ENCODE results near the gene NFATC1.
"Not testable (repeated sequence)": the region's sequence is repeated elsewhere in the genome, so short reads cannot be mapped to it uniquely, and the experiment has no call there.

NFATC1 gene

DNA sequence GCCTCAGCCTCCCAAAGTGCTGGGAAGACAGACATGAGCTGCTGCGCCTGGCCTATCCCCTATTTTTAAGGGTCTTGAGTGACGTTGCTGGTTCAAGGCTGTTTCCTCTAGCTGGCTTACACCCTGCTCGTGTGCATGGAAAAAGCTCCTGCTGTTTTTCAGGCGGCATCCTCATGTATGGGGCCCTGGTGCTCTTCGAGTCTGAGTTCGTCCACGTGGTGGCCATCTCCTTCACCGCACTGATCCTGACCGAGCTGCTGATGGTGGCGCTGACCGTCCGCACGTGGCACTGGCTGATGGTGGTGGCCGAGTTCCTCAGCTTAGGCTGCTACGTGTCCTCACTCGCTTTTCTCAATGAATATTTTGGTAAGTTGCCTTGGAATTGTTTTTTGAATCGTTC is 22.0 kb upstream of the NFATC1 start:
- no peak for ATAC-seq
- TF ChIP-seq OSR1 (CRISPR knock-in tag; IDR thresholded peaks at IDR 0.05), result no peak
- no peak for TF ChIP-seq ARNTL (CRISPR knock-in tag; IDR thresholded peaks at IDR 0.05; ENCODE audit: borderline replicate concordance, low read depth)
- TF ChIP-seq, protein P1, sequence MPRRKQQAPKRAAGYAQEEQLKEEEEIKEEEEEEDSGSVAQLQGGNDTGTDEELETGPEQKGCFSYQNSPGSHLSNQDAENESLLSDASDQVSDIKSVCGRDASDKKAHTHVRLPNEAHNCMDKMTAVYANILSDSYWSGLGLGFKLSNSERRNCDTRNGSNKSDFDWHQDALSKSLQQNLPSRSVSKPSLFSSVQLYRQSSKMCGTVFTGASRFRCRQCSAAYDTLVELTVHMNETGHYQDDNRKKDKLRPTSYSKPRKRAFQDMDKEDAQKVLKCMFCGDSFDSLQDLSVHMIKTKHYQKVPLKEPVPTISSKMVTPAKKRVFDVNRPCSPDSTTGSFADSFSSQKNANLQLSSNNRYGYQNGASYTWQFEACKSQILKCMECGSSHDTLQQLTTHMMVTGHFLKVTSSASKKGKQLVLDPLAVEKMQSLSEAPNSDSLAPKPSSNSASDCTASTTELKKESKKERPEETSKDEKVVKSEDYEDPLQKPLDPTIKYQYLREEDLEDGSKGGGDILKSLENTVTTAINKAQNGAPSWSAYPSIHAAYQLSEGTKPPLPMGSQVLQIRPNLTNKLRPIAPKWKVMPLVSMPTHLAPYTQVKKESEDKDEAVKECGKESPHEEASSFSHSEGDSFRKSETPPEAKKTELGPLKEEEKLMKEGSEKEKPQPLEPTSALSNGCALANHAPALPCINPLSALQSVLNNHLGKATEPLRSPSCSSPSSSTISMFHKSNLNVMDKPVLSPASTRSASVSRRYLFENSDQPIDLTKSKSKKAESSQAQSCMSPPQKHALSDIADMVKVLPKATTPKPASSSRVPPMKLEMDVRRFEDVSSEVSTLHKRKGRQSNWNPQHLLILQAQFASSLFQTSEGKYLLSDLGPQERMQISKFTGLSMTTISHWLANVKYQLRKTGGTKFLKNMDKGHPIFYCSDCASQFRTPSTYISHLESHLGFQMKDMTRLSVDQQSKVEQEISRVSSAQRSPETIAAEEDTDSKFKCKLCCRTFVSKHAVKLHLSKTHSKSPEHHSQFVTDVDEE (CRISPR knock-in tag; IDR thresholded peaks at IDR 0.05), result no peak
- no peak for TF ChIP-seq ZNF565 (CRISPR knock-in tag; conservative IDR thresholded peaks at IDR 0.05; ENCODE audit: low read depth)
- TF ChIP-seq ESRRG (CRISPR knock-in tag; IDR thresholded peaks at IDR 0.05), result no peak
- TF ChIP-seq ZNF70 (CRISPR knock-in tag; IDR thresholded peaks at IDR 0.05), result no peak
- no peak for TF ChIP-seq TCF4 (CRISPR knock-in tag; IDR thresholded peaks at IDR 0.05; ENCODE audit: borderline replicate concordance)
- TF ChIP-seq ZC3H10 (CRISPR knock-in tag; IDR thresholded peaks at IDR 0.05), result no peak
- no peak for TF ChIP-seq SNAI2 (CRISPR knock-in tag; IDR thresholded peaks at IDR 0.05)
- TF ChIP-seq ISL1 (CRISPR knock-in tag; IDR thresholded peaks at IDR 0.05), result no peak
- TF ChIP-seq, protein P2, sequence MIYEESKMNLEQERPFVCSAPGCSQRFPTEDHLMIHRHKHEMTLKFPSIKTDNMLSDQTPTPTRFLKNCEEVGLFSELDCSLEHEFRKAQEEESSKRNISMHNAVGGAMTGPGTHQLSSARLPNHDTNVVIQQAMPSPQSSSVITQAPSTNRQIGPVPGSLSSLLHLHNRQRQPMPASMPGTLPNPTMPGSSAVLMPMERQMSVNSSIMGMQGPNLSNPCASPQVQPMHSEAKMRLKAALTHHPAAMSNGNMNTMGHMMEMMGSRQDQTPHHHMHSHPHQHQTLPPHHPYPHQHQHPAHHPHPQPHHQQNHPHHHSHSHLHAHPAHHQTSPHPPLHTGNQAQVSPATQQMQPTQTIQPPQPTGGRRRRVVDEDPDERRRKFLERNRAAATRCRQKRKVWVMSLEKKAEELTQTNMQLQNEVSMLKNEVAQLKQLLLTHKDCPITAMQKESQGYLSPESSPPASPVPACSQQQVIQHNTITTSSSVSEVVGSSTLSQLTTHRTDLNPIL (CRISPR knock-in tag; IDR thresholded peaks at IDR 0.05; ENCODE audit: low read depth), result no peak
- no peak for TF ChIP-seq ZNF8 (CRISPR knock-in tag; IDR thresholded peaks at IDR 0.05)
- no peak for TF ChIP-seq PPARA (CRISPR knock-in tag; IDR thresholded peaks at IDR 0.05; ENCODE audit: borderline replicate concordance)
- TF ChIP-seq, protein P3, sequence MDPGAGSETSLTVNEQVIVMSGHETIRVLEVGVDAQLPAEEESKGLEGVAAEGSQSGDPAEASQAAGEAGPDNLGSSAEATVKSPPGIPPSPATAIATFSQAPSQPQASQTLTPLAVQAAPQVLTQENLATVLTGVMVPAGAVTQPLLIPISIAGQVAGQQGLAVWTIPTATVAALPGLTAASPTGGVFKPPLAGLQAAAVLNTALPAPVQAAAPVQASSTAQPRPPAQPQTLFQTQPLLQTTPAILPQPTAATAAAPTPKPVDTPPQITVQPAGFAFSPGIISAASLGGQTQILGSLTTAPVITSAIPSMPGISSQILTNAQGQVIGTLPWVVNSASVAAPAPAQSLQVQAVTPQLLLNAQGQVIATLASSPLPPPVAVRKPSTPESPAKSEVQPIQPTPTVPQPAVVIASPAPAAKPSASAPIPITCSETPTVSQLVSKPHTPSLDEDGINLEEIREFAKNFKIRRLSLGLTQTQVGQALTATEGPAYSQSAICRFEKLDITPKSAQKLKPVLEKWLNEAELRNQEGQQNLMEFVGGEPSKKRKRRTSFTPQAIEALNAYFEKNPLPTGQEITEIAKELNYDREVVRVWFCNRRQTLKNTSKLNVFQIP (CRISPR knock-in tag; IDR thresholded peaks at IDR 0.05; ENCODE audit: borderline replicate concordance, low read depth), result no peak
- TF ChIP-seq ZFP3 (CRISPR knock-in tag; IDR thresholded peaks at IDR 0.05), result no peak
- no peak for TF ChIP-seq RARB (CRISPR knock-in tag; IDR thresholded peaks at IDR 0.05)
- TF ChIP-seq, protein P4, sequence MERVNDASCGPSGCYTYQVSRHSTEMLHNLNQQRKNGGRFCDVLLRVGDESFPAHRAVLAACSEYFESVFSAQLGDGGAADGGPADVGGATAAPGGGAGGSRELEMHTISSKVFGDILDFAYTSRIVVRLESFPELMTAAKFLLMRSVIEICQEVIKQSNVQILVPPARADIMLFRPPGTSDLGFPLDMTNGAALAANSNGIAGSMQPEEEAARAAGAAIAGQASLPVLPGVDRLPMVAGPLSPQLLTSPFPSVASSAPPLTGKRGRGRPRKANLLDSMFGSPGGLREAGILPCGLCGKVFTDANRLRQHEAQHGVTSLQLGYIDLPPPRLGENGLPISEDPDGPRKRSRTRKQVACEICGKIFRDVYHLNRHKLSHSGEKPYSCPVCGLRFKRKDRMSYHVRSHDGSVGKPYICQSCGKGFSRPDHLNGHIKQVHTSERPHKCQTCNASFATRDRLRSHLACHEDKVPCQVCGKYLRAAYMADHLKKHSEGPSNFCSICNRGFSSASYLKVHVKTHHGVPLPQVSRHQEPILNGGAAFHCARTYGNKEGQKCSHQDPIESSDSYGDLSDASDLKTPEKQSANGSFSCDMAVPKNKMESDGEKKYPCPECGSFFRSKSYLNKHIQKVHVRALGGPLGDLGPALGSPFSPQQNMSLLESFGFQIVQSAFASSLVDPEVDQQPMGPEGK (CRISPR knock-in tag; IDR thresholded peaks at IDR 0.05; ENCODE audit: borderline replicate concordance), result no peak
- TF ChIP-seq, protein P5, sequence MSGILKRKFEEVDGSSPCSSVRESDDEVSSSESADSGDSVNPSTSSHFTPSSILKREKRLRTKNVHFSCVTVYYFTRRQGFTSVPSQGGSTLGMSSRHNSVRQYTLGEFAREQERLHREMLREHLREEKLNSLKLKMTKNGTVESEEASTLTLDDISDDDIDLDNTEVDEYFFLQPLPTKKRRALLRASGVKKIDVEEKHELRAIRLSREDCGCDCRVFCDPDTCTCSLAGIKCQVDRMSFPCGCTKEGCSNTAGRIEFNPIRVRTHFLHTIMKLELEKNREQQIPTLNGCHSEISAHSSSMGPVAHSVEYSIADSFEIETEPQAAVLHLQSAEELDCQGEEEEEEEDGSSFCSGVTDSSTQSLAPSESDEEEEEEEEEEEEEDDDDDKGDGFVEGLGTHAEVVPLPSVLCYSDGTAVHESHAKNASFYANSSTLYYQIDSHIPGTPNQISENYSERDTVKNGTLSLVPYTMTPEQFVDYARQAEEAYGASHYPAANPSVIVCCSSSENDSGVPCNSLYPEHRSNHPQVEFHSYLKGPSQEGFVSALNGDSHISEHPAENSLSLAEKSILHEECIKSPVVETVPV (CRISPR knock-in tag; IDR thresholded peaks at IDR 0.05), result no peak

DNA sequence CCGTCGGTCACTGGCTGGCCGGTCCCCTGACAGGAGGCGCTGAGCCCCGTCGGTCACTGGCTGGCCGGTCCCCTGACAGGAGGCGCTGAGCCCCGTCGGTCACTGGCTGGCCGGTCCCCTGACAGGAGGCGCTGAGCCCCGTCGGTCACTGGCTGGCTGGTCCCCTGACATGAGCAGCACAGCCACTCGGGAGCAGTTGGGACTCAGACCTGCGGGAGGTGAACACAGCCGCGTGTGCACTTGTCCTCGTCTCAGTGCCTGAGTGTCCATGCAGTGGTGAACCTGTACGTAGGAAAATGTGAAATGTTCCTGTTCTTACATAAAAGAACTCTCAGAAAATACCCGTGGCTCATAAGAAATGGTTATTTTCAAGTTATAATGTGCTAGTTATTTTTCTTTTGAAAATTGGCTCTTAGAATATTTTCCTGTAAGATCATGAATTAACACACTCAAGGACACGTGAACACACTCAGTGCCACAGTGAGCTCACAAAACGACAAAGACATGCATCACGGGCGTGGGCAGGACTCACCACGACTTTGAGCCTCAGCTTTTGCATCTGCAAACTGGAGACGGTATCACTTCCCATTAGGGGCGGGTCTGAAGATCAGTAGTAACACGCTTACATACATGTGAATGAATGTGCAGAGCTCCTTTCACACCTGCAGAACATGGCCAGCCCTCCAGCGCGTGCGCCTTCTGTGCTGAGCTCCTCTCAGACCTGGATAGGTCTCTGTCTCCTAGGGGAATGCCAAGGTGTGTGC is 21.1 kb upstream of the NFATC1 start:
- TF ChIP-seq ZNF565 (CRISPR knock-in tag; conservative IDR thresholded peaks at IDR 0.05; ENCODE audit: low read depth) (no peak), GLIS3 (CRISPR knock-in tag; IDR thresholded peaks at IDR 0.05) (no peak), ZFP3 (CRISPR knock-in tag; IDR thresholded peaks at IDR 0.05) (no peak), ESRRG (CRISPR knock-in tag; IDR thresholded peaks at IDR 0.05) (no peak), PPARA (CRISPR knock-in tag; IDR thresholded peaks at IDR 0.05; ENCODE audit: borderline replicate concordance) (no peak), ZNF8 (CRISPR knock-in tag; IDR thresholded peaks at IDR 0.05) (no peak)
- no peak for ATAC-seq

DNA sequence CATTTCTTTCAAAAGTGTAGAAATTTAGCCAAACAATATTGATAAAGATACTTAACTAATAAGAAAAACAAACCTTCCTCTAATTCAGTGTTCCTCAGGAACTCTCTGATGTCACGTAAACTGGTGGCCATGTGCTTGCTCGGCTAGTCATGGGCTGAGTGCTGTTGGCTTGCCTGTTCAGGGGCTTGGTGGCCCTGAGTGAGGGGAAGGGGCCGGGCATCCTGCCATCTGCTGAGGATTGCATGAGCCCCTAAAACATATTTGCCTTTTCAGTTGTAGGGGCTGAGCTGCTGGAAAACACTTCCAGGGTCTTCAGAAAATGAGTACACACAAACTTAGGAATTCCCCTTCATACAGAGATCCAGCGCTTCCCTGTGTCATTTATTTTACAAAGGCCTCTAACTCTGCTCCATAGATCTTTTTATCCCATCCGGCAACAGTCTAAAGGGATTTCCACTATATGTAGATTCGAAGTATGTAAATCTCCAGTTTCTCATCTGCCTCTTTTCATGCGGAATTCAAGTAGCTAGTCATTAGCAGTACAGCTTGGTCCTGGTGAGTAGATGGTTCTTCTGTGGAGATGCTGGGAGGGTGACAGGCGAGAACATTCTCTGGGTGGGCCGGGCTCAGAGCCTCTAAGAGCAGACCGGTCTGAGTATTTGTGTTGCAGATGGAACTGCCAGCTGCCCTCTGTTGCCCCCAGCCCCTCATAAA is 20.1 kb upstream of the NFATC1 start:
- TF ChIP-seq TCF4 (CRISPR knock-in tag; IDR thresholded peaks at IDR 0.05; ENCODE audit: borderline replicate concordance) (no peak), ZC3H10 (CRISPR knock-in tag; IDR thresholded peaks at IDR 0.05) (no peak), ISL1 (CRISPR knock-in tag; IDR thresholded peaks at IDR 0.05) (no peak), SNAI2 (CRISPR knock-in tag; IDR thresholded peaks at IDR 0.05) (no peak), RARB (CRISPR knock-in tag; IDR thresholded peaks at IDR 0.05) (no peak), ZFP30 (CRISPR knock-in tag; IDR thresholded peaks at IDR 0.05) (no peak), ARNTL (CRISPR knock-in tag; IDR thresholded peaks at IDR 0.05; ENCODE audit: borderline replicate concordance, low read depth) (no peak), OSR1 (CRISPR knock-in tag; IDR thresholded peaks at IDR 0.05) (no peak), CSDC2 (CRISPR knock-in tag; IDR thresholded peaks at IDR 0.05) (no peak), ZNF8 (CRISPR knock-in tag; IDR thresholded peaks at IDR 0.05) (no peak), ZFP3 (CRISPR knock-in tag; IDR thresholded peaks at IDR 0.05) (no peak), ESRRG (CRISPR knock-in tag; IDR thresholded peaks at IDR 0.05) (no peak)
- TF ChIP-seq, protein P2 (CRISPR knock-in tag; IDR thresholded peaks at IDR 0.05; ENCODE audit: low read depth), result no peak
- no peak for ATAC-seq

DNA sequence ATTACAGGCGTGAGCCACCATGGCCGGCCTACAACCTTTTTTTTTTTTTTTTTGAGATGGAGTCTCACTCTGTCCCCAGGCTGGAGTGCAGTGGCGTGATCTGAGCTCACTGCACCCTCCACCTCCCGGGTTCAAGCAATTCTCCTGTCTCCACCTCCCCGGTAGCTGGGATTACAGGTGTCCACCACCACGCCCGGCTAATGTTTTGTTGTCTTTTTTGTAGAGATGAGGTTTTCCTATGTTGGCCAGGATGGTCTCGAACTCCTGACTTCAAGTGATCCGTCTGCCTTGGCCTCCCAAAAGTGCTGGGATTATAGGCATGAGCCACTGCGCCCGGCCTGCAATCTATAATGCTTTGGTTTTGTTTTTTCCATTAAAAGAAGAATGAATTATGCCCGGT is 19.1 kb upstream of the NFATC1 start:
- ATAC-seq, result not testable (repeated sequence)
